GM21381 (cell line): ENCODE measurements around the gene TBC1D10B.

ENCODE experiments used
- ATAC-seq: cut with Tn5 transposase; IDR thresholded peaks from one replicate; pipeline ENCODE4 v1.9.1; 2021; ENCODE audit warnings: mild to moderate bottlenecking, moderate library complexity; ENCODE audit not compliant: unreplicated experiment

Gene TBC1D10B, protein sequence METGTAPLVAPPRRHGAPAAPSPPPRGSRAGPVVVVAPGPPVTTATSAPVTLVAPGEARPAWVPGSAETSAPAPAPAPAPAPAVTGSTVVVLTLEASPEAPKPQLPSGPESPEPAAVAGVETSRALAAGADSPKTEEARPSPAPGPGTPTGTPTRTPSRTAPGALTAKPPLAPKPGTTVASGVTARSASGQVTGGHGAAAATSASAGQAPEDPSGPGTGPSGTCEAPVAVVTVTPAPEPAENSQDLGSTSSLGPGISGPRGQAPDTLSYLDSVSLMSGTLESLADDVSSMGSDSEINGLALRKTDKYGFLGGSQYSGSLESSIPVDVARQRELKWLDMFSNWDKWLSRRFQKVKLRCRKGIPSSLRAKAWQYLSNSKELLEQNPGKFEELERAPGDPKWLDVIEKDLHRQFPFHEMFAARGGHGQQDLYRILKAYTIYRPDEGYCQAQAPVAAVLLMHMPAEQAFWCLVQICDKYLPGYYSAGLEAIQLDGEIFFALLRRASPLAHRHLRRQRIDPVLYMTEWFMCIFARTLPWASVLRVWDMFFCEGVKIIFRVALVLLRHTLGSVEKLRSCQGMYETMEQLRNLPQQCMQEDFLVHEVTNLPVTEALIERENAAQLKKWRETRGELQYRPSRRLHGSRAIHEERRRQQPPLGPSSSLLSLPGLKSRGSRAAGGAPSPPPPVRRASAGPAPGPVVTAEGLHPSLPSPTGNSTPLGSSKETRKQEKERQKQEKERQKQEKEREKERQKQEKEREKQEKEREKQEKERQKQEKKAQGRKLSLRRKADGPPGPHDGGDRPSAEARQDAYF

GRCh38 chr16:30370456-30371247 is at the start of gene TBC1D10B:
TSS of gene TBC1D10B (minus strand) at chr16:30370494. CDS start at chr16:30370183, 311 bp downstream.
- ATAC-seq: peak; percentile 71

- ATAC-seq: no peak
Measured at GRCh38 chr16:30418350-30419181, 48.3 kb upstream of the TBC1D10B start.

DNA sequence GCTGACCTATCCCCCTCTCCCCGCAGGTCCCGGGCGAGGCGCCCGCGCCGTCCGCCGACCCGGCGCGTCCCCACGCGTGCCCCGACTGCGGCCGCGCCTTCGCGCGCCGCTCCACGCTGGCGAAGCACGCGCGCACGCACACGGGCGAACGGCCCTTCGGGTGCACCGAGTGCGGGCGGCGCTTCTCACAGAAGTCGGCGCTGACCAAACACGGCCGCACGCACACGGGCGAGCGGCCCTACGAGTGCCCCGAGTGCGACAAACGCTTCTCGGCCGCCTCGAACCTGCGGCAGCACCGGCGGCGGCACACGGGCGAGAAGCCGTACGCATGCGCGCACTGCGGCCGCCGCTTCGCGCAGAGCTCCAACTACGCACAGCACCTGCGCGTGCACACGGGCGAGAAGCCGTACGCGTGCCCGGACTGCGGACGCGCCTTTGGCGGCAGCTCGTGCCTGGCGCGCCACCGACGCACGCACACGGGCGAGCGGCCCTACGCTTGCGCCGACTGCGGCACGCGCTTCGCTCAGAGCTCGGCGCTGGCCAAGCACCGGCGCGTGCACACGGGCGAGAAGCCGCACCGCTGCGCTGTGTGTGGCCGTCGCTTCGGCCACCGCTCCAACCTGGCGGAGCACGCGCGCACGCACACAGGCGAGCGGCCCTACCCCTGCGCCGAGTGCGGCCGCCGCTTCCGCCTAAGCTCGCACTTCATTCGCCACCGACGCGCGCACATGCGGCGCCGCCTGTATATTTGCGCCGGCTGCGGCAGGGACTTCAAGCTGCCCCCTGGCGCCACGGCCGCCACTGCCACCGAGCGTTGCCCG is 47.4 kb upstream of the TBC1D10B start:
- peak; percentile 76 for ATAC-seq

DNA sequence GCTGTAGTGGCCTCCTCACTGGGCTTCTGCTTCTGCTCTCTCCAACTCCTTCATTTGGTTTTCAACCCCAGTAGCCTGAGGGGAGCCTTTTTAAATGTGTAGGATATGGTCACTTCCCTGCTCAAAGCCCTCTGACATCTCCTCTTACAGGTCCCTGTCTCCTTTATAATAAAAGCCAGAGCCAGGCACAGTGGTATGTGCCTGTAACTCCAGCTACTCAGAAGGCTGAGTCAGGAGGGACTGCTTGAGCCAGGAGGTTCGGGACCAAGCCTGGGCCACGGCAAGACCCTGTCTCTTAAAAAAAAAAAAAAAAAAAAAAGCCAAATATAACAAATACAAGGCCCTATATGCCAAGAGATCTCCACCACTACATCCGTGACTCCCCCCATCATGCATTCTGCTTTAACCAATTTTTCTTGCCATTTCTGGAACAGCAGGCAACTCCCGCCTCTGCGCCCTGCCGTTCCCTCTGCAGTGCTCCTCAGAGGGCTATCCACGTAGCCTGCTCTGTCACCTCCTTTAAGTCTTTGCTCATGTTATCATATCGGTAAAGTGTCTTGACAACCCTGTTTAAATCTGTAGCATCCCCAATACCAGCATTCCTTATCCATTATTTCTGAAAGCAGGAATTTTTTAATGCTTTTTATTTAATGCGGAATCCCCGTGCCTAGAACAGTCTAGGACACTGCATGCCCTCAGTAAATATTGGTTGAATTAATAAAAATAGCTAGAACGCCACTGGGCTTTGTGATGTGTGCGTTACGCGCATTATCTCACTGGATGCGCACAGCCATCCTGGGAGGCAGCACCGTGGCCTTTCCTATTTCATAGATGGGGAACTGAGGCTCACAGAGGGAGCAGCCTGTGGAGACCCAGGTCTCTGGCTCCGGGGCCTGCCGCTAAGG is 46.6 kb upstream of the TBC1D10B start:
- no peak for ATAC-seq

- ATAC-seq: no peak
Measured at GRCh38 chr16:30416047-30416603, 45.8 kb upstream of the TBC1D10B start.

DNA sequence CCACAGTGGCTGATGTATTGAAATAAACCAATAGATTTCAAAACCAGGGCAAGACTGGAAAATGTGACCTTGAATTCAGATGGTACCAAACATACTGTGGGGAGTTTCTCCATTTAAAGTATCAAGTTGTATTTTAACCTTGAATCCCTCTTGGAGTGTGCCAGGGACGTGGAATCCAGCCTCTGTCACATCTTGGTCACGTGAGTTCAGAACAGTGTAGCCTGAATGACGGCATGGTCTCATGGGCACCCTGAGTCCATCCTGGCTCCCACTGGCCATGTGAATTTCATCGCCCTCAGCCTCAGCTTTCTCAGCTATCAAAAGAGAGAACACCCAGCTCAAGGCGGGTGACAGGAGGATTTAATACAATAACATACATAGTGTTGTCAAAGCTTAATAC is 43.9 kb upstream of the TBC1D10B start:
- no peak for ATAC-seq

DNA sequence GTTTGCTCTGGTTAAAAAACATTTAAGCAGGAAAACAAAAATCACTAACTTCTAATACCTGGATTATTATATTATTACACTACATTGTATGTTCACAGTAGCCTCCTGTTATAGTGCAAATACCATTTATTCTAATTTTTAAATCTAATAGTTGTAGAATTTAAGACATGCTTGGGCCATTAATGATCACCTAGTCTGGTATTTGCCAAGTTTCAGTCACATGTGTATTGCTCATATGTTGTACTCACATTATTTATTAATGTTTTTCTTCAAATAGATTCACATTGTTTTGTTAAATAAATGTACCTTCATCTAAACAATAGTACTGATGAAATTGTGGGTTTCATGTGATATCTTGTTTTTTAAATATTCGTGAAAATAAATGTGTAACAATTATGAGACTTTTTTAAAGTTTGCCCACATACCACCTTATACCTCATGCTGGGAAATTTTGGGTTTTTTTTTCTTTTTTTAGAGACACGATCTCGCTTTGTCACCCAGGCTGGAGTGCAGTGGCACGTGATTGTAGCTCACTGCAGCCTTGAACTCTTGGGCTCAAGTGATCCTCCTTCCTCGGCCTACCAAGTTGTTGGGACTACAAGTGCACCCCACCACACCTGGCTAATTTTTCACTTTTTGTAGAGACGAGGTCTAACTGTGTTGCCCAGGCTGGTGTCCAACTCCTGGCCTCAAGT is 43.0 kb upstream of the TBC1D10B start:
- no peak for ATAC-seq

DNA sequence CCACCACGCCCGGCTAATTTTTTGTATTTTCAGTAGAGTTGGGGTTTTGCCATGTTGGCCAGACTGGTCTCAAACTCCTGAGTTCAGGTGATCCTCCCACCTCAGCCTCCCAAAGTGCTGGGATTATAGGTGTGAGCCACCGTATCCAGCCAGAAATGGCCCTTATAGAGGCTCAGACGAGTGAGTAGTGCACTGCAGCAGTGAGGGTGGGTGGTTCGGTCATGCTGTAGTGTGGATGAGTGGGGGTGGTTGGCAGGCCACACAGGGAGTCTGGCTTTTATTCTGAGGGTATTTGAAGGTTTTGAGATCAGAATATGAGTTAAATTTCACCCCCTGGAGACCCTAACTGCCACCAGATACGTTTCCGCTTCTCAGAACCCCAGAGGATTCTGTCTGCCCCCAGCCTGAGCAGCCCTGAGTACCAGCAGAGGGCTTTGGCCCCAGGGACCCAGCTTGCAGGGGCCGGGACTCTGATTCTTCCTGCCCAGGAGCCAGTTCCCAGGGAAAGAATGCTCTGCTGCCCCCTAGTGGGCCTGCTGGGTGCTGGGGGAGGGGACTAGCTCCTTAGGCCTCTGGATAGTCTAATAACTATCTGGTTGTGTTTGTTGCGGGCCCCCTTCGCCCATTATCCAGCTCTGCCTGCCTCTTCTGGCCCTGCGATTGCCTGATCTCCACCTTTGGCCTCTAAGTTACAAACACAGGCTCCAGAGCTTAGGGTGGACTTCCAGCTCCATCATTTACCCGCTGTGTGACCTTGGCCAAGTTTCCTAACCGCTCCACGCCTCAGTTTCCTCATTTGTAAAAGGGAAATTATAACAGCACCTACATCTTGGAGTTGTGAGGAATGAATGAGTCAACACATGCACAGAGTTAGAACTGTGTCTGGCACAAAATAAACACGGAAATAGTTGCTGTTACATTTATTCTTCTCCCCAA is 39.1 kb upstream of the TBC1D10B start:
- peak; percentile 43 for ATAC-seq

- ATAC-seq: no peak
Measured at GRCh38 chr16:30407804-30408534, 37.7 kb upstream of the TBC1D10B start.

DNA sequence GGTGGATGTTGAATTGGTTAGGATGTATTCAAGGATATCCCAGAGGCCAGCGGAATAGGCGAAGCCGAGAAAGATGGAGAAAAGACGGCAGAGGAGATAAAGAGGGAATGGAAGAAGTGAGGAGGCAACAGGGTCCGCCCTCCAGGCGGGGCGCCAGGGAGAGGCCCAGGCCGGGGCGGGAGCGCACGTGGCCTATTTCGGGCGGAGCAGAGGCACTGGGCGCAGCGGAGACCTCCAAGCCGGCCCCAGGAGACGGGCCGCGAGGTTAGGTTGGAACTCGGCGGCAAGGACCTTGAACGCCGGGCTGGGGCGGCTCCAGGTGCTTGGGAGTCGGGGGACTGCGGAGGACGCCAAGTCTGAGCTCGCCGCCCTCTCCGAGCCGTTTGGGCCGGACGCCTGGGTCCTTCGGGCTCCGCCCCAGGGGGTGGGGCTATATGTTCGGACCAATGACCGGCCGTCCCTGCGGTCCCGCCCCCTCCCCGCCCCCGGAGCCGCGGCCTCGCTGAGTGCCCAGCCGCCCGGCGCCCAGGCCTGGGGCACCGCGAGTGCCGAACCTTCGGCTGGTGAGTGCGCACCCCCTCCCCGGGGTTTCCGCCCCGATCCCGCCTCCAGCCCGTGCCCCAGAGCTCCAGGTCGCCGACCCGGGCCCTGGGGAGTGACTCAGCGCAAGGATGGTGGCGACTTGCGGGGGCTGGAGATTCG is 37.0 kb upstream of the TBC1D10B start, which contains the start of gene ZNF771:
Gene ZNF771 (plus strand): TSS at position 505 of the 702 bp plus-strand sequence. CDS start 448 bp downstream, outside the sequence.
- peak; percentile 80 for ATAC-seq

DNA sequence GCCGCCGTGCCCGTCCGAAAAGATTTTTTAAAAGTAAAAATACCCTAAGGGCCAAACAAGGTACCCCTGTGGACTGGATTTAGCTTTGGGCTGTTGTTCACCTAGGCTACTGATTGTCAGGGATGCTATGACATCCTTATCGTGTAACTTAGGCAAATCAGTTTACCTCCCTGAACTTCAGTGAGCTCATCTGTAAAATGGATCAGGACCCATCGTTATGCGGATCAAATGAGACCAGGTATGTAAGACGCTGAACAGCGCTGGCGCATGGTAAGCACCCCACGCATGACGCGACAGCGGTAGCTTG is 36.5 kb upstream of the TBC1D10B start:
- ATAC-seq: peak; percentile 3

DNA sequence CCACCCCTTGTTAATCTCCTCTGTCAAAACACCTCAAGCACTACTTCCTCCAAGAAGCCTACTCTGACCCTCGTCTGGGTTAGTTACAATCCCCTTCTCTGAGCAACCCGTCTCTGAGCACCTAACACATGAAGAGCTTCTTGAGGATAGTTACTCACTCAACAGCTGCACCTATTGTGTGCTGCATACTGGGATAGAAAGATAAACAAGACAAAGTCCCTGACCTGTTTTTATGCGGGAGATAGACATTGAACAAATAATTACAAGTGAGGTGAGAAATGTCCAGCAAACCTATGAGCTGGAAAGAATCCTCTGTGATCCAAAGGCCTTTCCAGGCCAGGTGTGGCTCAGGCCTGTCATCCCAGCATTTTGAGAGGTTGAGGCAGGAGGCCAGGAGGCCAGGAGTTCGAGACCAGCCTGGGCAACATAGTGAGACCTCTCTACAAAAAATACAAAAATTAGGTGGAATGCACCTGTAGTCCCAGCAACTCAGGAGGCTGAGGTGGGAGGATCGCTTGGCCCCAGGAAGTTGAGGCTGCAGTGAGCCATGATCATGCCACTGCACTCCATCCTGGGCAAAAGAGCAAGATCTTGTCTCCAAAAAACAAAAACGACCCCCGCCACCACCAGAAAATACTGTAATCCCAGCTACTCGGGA is 31.6 kb upstream of the TBC1D10B start:
- ATAC-seq: no peak

- ATAC-seq: no peak
Measured at GRCh38 chr16:30399435-30400186, 29.3 kb upstream of the TBC1D10B start.
